Stimulated activated CD4-positive, alpha-beta T cell treated with anti-CD3 and anti-CD28 coated beads, Interleukin-12 subunit alpha, Interleukin-12 subunit beta, amount 100 ng/mL, for 4 hours (primary cell): ENCODE measurements around the gene UBE2R2.
"Not testable (repeated sequence)": the region's sequence is repeated elsewhere in the genome, so short reads cannot be mapped to it uniquely, and the experiment has no call there.

Experiments used
- DNase-seq: peaks from one replicate; pipeline ENCODE4 v3.0.0-alpha.2; 2020

UBE2R2 gene

GRCh38 chr9:33843312-33843961, 26.5 kb downstream of the UBE2R2 start:
- no peak for DNase-seq

- no peak for DNase-seq
Observed at GRCh38 chr9:33846231-33846630, 29.3 kb downstream of the UBE2R2 start.

- not testable (repeated sequence) for DNase-seq
Observed at GRCh38 chr9:33847894-33848205, 30.9 kb downstream of the UBE2R2 start.

GRCh38 chr9:33850267-33850629, 33.3 kb downstream of the UBE2R2 start:
- DNase-seq = no peak

GRCh38 chr9:33850677-33851076, 33.7 kb downstream of the UBE2R2 start:
- no peak for DNase-seq

- DNase-seq = no peak
Observed at GRCh38 chr9:33851301-33851700, 34.3 kb downstream of the UBE2R2 start.

- peak; percentile 45 for DNase-seq
Observed at GRCh38 chr9:33852216-33852826, 35.4 kb downstream of the UBE2R2 start.

- DNase-seq = no peak
Observed at GRCh38 chr9:33856247-33856646, 39.3 kb downstream of the UBE2R2 start.

- DNase-seq = no peak
Observed at GRCh38 chr9:33858423-33858822, 41.5 kb downstream of the UBE2R2 start.

- no peak for DNase-seq
Observed at GRCh38 chr9:33860200-33860871, 43.4 kb downstream of the UBE2R2 start.

GRCh38 chr9:33861917-33862453, 45.0 kb downstream of the UBE2R2 start:
- DNase-seq = no peak

- DNase-seq = not testable (repeated sequence)
Observed at GRCh38 chr9:33863027-33863426, 46.1 kb downstream of the UBE2R2 start.

GRCh38 chr9:33867747-33868439, 50.9 kb downstream of the UBE2R2 start:
- no peak for DNase-seq

GRCh38 chr9:33868440-33868973, 51.5 kb downstream of the UBE2R2 start:
- no peak for DNase-seq

- DNase-seq = not testable (repeated sequence)
Observed at GRCh38 chr9:33869243-33869642, 52.3 kb downstream of the UBE2R2 start.

GRCh38 chr9:33877727-33878489, 60.9 kb downstream of the UBE2R2 start:
- no peak for DNase-seq

GRCh38 chr9:33878691-33879366, 61.9 kb downstream of the UBE2R2 start:
- DNase-seq = no peak

GRCh38 chr9:33880211-33881089, 63.5 kb downstream of the UBE2R2 start:
- DNase-seq = no peak

- DNase-seq = no peak
Observed at GRCh38 chr9:33881635-33882034, 64.7 kb downstream of the UBE2R2 start.

- DNase-seq = no peak
Observed at GRCh38 chr9:33884856-33885701, 68.1 kb downstream of the UBE2R2 start.
